Retinal pigment epithelial cell (primary cell): Measurements from ENCODE around the gene BMP2K.

ENCODE experiments used
- DNase-seq: peaks from one replicate; pipeline ENCODE4 v3.0.0-alpha.2; 2010; ENCODE audit warnings: low read depth
- H3K4me3 ChIP-seq: 2 replicates; pipeline ENCODE4 v1.5.1; 2011; ENCODE audit warnings: mild to moderate bottlenecking, low read length, control low read depth, moderate library complexity
- TF ChIP-seq, protein P1 (sequence below): conservative IDR thresholded peaks from 2 replicates; pipeline ENCODE4 v1.5.1; 2011; ENCODE audit warnings: low read depth, low read length, control low read depth, inconsistent platforms

The BMP2K gene

DNA sequence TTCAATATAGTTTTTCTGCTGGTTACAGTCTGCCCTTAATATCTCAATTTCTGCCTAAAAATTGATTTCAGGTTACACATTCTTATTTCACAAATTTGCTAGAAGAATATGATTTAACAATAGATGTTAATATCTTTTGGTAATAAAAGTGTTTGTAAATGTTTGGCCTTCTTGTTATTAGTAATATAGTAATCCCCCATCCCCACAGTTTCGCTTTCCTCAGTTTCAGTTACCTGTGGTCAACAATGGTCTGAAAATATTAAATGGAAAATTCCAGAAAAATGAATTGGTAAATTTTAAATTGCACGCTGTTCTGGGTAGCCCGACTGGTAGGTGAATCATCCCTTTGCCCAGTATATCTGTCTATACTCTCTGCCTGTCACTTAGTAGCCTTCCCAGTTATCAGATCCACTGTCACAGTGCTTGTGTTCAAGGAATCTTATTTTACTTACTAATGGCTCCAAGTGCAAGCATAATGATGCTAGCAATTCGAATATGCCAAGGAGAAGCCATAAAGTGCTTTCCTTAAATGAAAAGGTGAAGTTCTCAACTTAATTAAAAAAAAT, 3.5 kb upstream of the BMP2K start:
- H3K4me3 ChIP-seq = no peak overlapping the region
- no peak for DNase-seq
- TF ChIP-seq, protein P1, sequence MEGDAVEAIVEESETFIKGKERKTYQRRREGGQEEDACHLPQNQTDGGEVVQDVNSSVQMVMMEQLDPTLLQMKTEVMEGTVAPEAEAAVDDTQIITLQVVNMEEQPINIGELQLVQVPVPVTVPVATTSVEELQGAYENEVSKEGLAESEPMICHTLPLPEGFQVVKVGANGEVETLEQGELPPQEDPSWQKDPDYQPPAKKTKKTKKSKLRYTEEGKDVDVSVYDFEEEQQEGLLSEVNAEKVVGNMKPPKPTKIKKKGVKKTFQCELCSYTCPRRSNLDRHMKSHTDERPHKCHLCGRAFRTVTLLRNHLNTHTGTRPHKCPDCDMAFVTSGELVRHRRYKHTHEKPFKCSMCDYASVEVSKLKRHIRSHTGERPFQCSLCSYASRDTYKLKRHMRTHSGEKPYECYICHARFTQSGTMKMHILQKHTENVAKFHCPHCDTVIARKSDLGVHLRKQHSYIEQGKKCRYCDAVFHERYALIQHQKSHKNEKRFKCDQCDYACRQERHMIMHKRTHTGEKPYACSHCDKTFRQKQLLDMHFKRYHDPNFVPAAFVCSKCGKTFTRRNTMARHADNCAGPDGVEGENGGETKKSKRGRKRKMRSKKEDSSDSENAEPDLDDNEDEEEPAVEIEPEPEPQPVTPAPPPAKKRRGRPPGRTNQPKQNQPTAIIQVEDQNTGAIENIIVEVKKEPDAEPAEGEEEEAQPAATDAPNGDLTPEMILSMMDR = no peak

GRCh38 chr4:78774417-78774816, 1.7 kb upstream of the BMP2K start:
- TF ChIP-seq, protein P1 = no peak
- H3K4me3 ChIP-seq = no peak overlapping the region
- DNase-seq = no peak

DNA sequence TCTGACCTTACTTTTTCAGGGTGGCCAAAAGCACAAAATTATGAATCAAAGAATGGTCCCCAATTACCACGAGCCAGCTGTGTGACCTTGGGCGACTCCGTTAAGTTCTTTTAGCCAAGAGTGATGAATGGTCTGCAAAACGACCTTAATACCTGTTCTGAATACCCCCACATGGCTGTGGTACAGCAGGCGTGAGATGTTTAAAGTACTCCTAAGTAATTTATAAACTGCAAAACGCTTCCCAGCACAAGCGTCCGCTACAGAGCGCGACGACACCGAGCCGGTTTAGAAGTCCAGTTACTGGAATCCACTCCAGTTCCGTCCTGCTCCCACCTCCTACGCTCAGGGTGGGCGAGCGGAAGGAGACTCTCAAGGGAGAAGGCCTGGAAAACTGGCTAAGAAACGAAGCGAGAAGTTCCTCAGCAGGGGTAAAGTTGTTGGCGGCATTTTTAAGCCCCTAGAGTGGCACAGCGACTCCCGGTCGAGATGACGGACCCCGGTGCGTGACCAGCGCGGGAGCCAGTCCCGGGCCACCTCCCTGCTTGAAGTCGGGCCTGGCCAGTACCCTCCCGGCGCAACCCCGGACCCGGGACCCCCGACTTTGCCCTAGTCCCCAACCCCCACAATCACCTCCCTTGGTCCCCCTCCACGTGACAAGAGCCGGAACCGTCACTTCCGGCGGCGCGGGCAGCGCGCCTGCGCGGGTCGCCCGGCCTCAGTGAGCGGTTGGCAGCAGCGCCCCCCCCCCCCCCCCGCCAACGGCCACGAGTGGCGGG, 659 bp upstream of the BMP2K start:
- DNase-seq = peak; percentile 39
- TF ChIP-seq, protein P1 = no peak
- peak overlapping the region; percentile 92 for H3K4me3 ChIP-seq

GRCh38 chr4:78776729-78777575, 802 bp downstream of the BMP2K start:
- peak; percentile 18 for DNase-seq
- TF ChIP-seq, protein P1 = no peak
- H3K4me3 ChIP-seq = peak overlapping the region; percentile 92

- DNase-seq = no peak
- peak overlapping the region; percentile 92 for H3K4me3 ChIP-seq
- TF ChIP-seq, protein P1 = no peak
Observed at GRCh38 chr4:78777576-78777940, 1.4 kb downstream of the BMP2K start.

DNA sequence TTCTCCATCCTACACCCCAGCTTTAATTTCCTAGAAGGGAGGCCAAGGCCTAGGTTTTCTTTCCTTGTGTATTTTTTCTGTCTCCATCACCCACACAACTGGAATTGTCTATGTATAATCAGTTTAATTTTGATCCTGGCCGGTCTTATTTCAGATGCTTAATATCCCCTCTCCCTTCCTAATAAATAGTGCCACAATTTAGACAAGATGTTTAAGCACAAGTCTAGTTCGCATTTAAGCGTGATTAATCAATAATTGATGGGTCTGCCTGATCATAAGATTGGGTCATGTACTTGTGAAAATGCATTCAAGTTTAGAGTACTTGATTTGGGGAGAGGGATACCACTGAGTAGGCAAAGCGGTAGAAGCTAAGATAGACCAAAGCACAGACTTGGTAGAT, 2.4 kb downstream of the BMP2K start:
- no peak for DNase-seq
- TF ChIP-seq, protein P1 = no peak
- H3K4me3 ChIP-seq = no peak overlapping the region
